NCI-H1048 (cell line): ENCODE data around the gene MPST.

Source experiments
- DNase-seq: peaks from one replicate; lab custom pipeline; 2025; lab: John Stamatoyannopoulos, UW

Gene MPST

DNA sequence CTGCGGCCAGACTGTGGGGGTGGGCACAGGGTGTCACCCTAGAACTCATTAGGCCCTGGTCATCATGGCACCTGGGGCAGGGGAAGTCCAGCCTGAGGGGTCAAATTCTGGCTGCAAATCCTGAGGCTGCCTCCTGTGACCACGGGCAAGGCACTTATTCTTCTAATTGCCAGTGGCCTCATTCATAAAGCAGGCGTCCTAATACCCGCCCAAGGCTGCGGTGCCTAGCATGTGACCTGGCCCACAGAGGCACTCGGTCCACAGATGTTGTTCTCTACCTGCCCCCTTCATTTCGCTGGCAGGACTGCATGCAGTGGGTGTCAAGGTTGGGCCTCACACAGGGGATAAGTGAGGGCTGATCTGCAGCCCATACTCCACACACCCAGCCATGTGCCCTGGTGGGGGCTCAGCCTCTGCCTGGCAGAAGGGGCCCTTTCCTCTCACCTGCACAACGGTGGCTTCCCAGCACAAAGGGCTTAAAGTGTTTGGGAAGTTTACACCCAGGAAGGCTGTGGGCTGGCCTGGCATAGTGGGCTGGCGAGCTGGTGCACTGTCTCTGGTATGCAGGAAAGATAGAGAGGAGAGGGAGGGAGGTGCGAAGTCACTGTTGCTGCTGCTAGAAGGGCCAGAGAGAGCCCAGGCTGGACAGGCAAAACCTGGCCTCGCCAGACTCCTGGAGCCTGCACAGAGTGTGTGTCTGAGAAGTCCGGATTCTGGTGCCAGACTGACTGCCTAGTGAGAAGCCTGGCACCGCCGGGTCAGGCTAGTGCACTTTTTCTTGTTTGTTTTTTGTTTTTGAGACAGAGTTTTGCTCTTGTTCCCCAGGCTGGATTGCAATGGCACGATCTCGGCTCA lies 3.2 kb downstream of the MPST start:
- no peak for DNase-seq

DNA sequence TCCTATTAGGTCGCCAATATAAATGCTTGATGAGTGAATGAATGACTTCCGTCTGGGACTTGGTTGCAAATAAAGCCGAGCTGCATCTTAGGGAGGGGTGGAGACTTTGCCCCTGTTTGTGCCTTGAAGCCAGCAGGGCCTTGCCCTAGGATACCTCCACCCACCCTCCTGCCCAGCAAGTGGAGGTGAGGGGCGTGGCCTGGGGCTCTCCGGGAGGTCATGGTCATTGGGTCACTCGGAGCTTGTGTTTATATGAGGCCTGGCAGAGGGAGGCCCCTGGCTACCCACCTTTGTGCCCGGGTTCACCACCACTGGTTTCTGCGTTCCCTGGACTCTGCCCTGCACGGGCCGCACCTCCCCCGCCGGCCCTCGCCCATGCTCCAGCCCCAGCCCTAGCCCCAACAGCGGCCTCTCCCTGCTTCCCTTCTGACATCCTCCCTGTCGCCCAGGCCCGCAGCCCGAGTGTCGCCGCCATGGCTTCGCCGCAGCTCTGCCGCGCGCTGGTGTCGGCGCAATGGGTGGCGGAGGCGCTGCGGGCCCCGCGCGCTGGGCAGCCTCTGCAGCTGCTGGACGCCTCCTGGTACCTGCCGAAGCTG lies 4.3 kb downstream of the MPST start:
- DNase-seq, result no peak

DNA sequence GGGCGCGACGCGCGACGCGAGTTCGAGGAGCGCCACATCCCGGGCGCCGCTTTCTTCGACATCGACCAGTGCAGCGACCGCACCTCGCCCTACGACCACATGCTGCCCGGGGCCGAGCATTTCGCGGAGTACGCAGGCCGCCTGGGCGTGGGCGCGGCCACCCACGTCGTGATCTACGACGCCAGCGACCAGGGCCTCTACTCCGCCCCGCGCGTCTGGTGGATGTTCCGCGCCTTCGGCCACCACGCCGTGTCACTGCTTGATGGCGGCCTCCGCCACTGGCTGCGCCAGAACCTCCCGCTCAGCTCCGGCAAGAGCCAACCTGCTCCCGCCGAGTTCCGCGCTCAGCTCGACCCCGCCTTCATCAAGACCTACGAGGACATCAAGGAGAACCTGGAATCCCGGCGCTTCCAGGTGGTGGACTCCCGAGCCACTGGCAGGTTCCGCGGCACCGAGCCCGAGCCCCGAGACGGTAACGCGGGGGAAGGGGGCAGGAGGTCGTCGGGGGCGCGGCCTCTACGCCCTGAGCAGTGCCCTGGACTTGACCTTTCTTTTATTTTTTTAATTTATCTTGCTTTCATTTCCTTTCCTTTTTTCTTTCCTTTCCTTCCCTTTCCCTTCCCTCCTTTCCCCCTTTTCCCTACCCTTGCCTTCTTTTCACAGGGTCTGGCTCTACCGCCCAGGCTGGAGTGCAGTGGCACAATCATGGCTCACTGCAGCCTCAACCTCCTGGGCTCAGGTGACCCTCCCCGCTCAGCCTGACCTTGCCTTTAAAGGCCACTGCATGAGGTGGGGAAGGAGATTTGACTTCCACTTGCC lies 5.0 kb downstream of the MPST start:
- no peak for DNase-seq

DNA sequence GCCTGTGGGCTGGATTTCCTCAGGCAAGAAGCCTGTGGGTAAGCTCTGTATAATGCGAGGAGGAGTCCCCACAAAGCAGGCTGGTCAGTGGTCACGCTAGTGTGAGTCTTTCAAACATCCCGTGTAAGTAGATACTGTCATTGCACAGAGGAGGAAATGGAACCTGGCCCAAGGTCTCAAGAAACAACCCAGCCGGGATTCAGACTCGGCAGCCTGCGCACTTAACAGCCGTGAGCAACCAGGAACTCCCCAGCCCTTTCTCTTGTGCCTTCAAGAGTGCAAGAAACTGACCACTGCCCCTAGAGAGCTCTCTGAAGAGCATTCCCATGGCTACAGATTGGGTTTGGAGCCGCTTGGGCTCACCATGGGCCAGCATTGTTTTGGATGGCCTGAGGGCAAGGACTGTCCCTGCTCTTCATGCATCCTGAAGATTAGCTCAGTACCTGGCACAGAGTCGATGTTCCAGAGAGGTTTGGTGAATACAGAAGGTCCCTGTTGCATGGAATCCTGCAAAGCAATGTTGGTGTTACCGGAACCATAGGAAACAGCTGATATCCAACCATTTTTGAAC lies 6.0 kb downstream of the MPST start:
- no peak for DNase-seq

DNA sequence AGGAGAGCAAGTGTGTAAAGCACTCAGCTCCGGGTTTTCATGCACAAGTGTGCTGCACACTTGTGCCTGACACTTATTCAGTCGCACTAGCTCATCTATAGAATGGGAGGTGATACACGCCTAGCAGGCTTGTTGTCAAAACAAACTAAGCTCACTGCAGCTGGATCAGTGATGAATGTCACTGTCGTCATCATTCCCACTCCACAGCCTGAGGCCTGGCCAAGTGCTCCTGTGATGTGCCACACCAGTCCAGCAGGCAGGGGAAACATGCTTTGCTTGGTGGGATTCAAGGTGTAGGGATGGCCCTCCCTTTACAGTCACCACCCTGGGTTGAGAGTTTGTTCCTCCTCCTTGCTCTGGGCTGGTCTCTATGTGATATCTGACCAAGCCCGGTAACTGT lies 6.8 kb downstream of the MPST start:
- no peak for DNase-seq

DNA sequence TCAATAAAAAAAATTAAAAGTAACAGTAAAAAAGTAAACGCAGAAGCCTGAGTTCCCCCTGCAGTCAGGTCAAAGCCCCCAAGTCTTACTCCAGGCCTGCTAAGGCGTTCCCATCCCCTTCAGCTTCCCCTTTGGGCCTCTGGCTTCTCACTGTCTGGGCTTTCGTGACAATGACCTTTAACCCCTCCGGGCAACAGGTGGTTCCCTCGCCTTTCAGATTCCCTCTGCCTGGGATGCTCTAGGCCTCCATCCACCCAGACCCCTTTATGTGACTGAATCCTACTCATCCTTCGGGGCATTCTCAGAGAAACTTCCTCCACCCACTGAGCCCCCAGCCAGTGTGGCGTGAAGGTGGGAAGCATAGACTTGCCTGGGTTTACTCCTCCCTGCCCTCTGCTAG lies 8.0 kb downstream of the MPST start:
- no peak for DNase-seq

DNA sequence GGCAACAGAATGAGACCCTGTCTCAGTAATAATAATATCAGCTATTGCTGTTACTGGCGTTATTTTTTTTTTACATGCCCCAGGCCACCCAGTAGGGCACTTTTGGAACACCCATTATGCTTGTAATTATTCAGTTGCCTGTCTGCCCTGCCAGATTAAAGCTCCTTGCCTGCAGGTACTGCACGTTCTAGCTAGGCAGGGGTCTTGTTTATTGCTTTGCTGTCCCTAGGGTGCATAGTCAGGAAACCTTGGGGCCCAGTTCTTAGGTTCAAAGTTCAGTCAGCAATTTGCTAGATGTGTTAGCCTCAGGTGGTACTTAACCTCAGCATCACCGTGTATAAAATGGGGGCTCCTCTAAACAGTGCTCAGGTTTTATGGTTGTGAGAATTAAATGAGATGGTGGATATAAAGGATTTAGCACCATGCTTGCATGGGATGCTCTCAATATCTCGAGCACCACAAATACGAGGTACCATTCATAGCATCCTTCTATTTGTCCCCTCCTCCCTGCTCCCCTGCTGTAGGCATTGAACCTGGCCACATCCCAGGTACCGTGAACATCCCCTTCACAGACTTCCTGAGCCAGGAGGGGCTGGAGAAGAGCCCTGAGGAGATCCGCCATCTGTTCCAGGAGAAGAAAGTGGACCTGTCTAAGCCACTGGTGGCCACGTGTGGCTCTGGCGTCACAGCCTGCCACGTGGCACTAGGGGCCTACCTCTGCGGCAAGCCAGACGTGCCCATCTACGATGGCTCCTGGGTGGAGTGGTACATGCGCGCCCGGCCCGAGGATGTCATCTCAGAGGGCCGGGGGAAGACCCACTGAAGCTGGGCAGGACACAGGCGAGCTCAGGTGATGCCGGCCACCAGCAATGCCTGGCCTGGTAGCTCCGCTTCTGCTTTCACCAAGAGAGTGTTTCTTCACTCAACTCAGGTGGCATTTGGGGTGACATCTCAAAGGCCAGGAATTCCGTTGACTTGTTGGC lies 9.4 kb downstream of the MPST start:
- no peak for DNase-seq

DNA sequence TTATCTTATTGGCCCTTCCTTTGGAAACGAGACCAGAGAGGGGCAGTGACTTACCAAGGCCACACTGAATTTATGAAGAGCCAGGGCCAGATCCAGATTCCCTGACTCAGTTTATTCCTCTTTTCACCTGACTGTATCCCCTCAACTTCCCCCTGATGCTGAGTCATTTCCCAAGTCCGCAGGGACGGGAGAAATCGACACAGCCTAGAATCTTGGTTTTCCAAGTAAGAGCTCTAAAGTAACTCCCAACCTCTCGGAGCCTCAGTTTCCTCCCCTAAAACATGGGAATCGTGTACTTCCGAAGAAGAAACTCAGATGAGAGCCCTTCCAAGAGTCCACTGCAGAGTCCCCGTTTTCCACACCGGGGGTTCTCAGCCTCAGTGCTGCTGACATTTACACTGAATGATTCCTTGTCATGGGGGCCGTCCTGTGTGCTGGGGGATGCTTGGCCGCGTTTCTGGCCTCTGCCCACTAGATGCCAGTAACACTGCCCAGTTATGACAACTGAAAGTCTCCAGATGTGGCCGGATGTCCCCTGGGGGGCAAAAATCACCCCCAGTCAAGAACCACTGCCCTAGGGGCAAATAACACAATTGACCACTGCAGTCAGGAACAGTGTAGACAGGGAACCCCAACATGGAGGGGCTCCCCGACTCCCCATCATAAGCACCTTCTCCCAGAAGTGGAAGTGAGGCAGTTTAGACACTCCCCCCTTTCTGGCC lies 11.2 kb downstream of the MPST start:
- no peak for DNase-seq

DNA sequence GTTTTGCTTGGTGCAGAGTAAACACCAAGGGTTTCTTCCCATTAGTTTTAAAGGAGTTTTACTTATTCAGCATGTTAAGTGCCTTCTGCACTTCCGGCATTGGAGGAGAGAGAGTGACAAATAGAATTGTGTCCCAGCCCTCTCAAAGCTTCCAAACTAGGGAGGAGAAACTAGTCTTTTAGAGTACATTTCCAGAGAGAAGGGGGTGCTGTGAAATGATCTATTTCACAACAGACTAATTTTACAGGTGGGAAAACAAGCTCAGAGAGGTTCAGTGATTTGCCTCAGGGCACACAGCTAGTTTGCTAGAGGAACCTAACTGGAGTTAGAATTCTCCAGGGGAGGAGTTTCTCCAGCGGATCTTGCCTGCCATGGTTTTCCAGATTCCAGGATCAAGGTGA lies 12.6 kb downstream of the MPST start:
- DNase-seq, result no peak

DNA sequence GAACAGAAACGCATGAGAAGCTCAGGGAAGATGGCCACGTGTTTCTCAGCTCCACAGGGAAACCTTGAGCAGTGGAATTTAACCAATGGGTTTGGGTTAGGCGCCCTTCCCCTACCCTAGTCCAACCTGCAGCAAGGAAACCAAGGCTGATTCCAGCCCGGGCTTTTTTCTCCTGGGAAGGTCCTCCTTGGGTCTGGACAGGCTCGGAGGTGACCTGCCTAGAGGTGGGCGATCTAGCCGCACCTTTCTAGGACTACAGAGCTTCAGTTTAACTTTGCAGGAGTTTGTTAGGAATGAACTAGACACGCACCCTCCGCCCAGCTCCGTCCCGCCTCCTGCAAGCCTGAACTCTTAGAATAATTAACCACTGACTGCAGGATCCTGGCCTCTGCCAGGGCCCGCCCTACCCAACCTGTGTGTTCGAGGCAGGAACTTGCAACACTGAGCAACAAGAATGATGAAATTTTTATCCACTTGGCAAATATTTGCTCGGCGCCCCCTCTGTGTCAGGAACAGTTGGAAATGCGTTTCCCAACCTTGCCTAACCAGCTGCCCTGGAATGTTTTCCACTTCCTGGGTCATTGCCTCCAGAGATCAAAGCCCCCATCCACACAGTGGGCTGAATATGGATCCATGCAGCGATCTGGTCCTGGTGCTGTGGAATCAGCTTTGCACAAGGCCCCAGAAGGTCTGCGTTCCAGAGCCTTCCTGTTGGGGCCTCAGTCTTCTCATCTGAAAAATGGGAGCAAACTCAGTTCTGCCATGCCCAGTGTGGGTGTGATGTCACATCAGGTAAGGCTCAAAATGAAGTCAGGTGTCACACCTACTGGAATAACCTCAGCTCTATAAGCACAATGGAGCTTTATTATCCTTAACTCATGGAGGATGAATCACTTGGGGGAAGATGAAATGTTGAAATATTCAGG lies 13.3 kb downstream of the MPST start:
- DNase-seq, result no peak

DNA sequence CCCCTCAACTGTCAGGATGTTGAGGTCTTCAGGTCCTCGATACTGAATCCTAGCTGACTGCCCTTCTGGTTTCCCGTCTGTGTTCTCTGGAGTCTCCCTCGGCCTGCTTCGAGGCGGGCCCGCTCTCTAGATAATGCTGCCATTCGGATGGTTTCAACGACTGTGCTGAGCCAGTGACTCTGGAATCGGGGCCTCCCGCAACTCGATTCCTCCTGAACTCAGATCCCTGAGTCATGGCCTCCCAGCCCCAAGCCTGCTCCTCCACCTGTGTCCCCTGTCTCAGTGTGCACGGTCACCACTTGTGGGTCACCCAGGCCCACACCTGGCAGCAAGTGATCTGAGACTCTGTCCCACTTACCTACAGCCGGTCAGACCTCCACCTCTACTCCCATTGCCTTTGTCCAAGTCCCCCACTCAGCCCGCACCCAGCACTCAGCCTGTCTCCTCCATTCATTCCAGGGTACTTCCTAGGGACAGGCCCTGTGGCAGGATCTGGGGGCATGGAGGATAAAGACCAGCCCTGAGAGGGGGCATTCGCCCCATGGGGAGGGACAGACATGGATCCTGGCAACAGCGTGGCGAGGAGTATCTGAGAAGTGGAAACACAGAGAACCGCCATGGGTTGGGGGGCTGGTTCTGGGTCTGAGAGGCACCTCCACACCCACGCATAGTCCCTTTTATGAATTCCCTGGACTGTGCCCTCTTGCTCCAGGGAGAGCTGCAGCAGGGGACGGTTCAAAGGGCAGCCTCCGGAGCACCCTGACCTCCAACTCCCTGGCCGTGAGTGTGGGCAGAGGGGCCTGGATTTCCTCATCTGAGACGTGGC lies 14.3 kb downstream of the MPST start:
- no peak for DNase-seq

DNA sequence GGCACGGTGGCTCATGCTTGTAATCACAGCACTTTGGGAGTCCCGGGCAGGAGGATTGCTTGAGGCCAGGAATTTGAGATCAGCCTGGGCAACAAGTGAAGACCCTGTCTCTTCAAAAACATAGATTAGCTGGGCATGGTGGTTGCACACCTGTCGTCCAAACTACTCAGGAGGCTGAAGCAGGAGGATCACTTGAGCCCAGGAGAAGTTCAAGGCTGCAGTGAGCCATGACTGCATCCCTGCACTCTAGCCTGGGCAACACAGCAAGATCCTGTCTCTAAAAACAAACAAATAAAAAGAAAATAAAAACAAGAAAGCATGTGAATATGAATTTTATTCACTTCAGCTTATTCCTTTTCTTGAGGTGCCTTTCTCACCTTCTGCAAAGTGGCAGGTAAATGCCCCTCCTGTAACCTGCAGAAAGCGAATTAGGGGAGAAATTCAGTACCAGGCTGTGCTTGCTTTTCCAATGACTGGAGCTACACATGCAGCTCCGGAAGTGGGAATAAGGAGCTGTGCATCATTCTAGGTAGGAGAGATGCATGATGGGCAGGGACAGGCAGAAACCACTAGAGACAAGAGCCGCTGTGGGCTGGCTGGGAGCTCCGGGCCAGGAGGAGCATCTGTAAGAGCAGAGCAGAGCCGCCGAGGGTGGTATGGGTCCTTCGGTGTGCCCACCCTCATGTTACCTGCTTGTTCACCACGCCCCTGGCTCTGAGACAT lies 17.3 kb downstream of the MPST start:
- DNase-seq, result no peak

DNA sequence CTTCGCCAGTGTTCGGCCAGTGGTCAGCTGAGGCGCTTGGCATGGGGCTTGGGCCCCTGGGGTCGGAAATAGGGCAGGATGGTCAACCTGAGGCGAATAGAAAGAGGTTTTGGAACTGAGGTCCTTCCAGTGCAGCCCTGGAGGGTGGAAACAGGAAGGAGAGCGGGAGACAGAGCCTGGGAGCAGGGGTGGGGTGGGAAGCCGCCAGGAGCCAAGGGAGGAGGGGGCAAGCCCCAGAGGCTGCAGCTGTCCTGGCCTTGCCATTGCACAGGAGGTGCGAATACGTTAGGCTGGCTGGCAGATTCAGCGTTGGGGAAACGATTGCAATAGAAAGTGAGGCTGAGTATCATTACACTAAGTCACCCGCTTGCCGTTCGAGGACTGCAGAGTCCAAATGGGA lies 18.1 kb downstream of the MPST start:
- DNase-seq, result no peak

DNA sequence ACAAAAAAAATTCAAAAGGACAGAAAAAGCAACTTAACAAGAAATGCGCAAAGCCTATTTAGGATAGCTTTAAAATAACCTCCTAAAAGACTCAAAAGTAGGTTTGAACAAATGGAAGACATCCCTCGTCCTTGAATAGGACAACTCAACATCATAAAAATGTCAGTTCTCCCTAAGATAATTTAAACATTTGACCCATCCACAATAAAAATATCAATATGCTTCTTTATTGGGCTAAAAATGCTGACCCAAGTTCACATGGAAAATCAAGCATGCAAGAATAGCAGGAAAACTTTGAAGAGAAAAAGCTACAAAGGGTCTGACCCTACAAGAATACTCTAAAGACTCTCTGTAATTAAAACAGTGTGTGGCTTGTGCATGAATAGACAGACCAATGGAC lies 19.9 kb downstream of the MPST start:
- DNase-seq, result no peak

DNA sequence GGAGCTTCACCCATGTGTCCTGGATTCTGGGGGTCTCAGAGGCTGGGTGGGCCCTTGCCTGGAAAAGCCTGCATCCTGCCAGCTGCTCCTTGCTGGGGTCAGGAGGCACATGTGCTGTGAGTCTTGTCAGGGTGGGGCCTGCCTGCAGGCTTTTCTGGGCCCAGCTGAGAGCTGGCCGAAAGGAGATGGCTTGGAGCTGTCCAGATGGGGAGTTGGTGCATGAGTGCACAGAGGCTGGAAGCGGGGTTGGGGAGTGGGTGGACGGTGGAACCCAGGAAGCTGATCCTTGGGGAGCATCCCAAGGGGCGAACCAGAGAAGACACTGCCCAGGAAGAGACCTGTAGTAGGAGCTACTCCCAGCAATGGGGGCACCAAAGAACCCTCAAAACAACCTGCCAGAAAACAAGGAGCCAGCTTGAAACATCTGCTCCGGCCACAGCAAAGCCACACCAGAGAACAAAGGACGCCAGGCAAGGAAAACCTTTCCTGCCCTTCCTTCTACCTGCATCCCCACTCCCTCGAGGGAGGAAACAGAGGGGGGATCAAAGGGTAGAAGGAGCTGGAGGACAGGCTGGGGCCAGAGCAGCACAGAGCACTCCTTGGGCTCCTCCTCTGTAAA lies 23.8 kb downstream of the MPST start:
- DNase-seq, result no peak

DNA sequence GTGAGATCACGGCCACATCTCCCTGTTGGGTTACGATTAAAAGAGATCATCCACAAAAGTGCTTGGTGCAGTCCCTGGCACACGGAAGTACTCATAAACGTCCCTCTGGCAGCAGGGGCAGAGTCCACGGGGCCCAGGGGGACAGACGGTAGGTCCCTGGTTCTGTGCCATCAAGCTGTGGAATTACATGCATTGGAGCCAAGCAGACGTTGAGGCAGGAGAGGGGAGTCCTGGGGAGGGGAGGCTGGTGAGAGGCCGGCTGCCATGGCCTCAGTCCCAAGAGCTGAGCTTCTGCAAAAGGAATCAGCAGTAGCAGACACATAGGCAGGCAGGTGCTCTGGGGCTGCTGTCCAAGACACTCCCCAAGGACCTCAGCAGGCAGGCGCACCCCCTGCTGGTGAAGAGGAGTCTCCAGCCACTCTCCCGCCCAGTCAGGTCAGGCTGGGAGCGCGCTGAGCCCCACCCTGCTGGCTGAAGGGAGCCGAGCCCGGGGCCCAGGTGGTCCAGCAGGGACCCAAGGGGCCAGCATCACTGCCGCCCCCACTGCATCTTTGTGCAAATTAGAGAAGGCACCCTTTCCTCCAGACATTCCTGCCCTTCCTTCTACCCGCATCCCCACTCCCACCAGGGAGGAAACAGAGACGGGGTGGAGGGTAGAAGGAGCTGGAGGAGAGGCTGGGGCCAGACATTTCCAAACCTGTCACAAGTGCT lies 24.4 kb downstream of the MPST start:
- DNase-seq, result no peak
